HepG2 (cell line): ENCODE data around the gene RPL22L1. TPM values are rescaled to one million over a fixed set of nuclear protein-coding genes. Genes with fewer than 3 reads are reported as not detected.

Experiments
- ATAC-seq: fragments of 200-7000 bp; cut with Tn5 transposase; 3 replicates; pipeline ENCODE4 v1.9.1; 2020; ENCODE audit warnings: mild to moderate bottlenecking, moderate library complexity
- BruUV-seq: library from RNA; stranded (reverse); fragments of 400-500 nt; replicated peaks from 2 replicates; lab custom pipeline; 2021; lab: Mats Ljungman, UMichigan
- CTCF ChIA-PET: fragments of 300-600 bp; formaldehyde crosslinking; extraction: SDS; loops from one replicate; lab custom pipeline; 2021; ENCODE audit warnings: low total read pairs, inconsistent platforms, low intra/inter-chr PET ratio; lab: Yijun Ruan, JAX
- POLR2A ChIA-PET: fragments of 350-600 bp; sonication (Branson Sonifier 250); formaldehyde crosslinking; loops from one replicate; lab custom pipeline; 2020; ENCODE audit warnings: antibody characterized with exemption, inconsistent platforms; lab: Yijun Ruan, JAX
- DNase-seq: peaks from one replicate; pipeline ENCODE4 v3.0.0-alpha.2; 2015; ENCODE audit warnings: low spot score
- FAIRE-seq: peaks from 3 replicates; lab custom pipeline; 2011; peaks lifted over from hg19 to GRCh38; lab: Jason Lieb, UNC
- H2AFZ ChIP-seq: one replicate; pipeline ENCODE4 v1.6.1; 2011; ENCODE audit warnings: low read length, inconsistent platforms
- H3K27ac ChIP-seq: fragments of 300-600 bp; 3 replicates; pipeline ENCODE4 v1.8.0; 2011; ENCODE audit warnings: mixed run types, mild to moderate bottlenecking, mixed read lengths, low read length, inconsistent platforms; ENCODE audit not compliant: insufficient read depth; ENCODE audit errors: extremely low read length
- H3K27me3 ChIP-seq, 2 experiments: fragments of 200-600 bp in 1 of 2; 2 replicates in 1 of 2; 3 replicates in 1 of 2; pipeline versions ENCODE4 v1.6.0 to v1.8.0; 2011; ENCODE audit warnings: low read length in 2 of 2, mild to moderate bottlenecking in 2 of 2, moderate library complexity in 2 of 2, inconsistent platforms in 1 of 2; ENCODE audit not compliant: insufficient read depth in 2 of 2, control insufficient read depth in 1 of 2
- H3K36me3 ChIP-seq, 2 experiments: fragments of 200-600 bp in 1 of 2; replicated peaks in 1 of 2; 2 replicates in 1 of 2; 3 replicates in 1 of 2; pipeline versions ENCODE4 v1.5.1 to v1.8.0; 2011; ENCODE audit warnings: low read length in 2 of 2, inconsistent platforms in 1 of 2; ENCODE audit not compliant: insufficient read depth in 2 of 2, control insufficient read depth in 1 of 2
- H3K4me1 ChIP-seq: 2 replicates; pipeline ENCODE4 v1.5.1; 2012; ENCODE audit warnings: low read length, inconsistent platforms; ENCODE audit not compliant: insufficient read depth
- H3K4me2 ChIP-seq: 2 replicates; pipeline ENCODE4 v1.6.0; 2011; ENCODE audit warnings: low read depth, low read length, inconsistent platforms
- H3K4me3 ChIP-seq, 3 experiments: fragments of 200-600 bp in 1 of 3; sonication (generic), shearing (Covaris generic) in 1 of 3; replicated peaks in 1 of 3; 2 replicates each; pipeline ENCODE4 v1.5.1; 2011 to 2016; ENCODE audit warnings: low read length in 3 of 3, inconsistent platforms in 2 of 3, low read depth in 2 of 3, mild to moderate bottlenecking in 2 of 3, control low read depth in 1 of 3, mixed read lengths in 1 of 3; ENCODE audit not compliant: insufficient read depth in 1 of 3
- H3K79me2 ChIP-seq: one replicate; pipeline ENCODE4 v1.6.1; 2011; ENCODE audit warnings: low read length, inconsistent platforms; ENCODE audit not compliant: insufficient read depth
- H3K9ac ChIP-seq: 2 replicates; pipeline ENCODE4 v1.6.0; 2011; ENCODE audit warnings: mild to moderate bottlenecking, low read depth, low read length, inconsistent platforms; ENCODE audit not compliant: insufficient read depth
- H3K9me3 ChIP-seq: 2 replicates; pipeline ENCODE4 v1.5.1; 2012; ENCODE audit warnings: mild to moderate bottlenecking, low read length
- H4K20me1 ChIP-seq: 2 replicates; pipeline ENCODE4 v1.6.0; 2011; ENCODE audit warnings: inconsistent platforms, mild to moderate bottlenecking, low read length, moderate library complexity; ENCODE audit not compliant: insufficient read depth
- KLF9 ChIP-seq: IDR thresholded peaks from 2 replicates; pipeline ENCODE4 v1.6.1; 2016; ENCODE audit warnings: low read depth
- MED13 ChIP-seq: sonication (generic); formaldehyde crosslinking; IDR thresholded peaks from 2 replicates; pipeline ENCODE4 v1.5.0; 2020; ENCODE audit warnings: missing genetic modification reagents
- MIXL1 ChIP-seq: IDR thresholded peaks from 2 replicates; pipeline ENCODE4 v1.6.1; 2016
- NCOA1 ChIP-seq: sonication (generic); formaldehyde crosslinking; IDR thresholded peaks from 2 replicates; pipeline ENCODE4 v1.9.0; 2021; ENCODE audit warnings: missing genetic modification reagents
- PPARG ChIP-seq: conservative IDR thresholded peaks from 2 replicates; pipeline ENCODE4 v1.6.1; 2016; ENCODE audit warnings: missing biosample characterization, missing genetic modification reagents
- RBFOX2 ChIP-seq: fragments of 200-400 bp; formaldehyde crosslinking; IDR thresholded peaks from 2 replicates; pipeline ENCODE4 v1.6.1; 2017; ENCODE audit warnings: low read depth, mild to moderate bottlenecking, low read length
- RFXAP ChIP-seq: sonication (generic); formaldehyde crosslinking; IDR thresholded peaks from 2 replicates; pipeline ENCODE4 v1.4.0; 2020; ENCODE audit warnings: missing genetic modification reagents, borderline replicate concordance
- SP1 ChIP-seq, 2 experiments: fragments of 450-650 bp in 1 of 2; sonication (generic) in 1 of 2; formaldehyde crosslinking in 1 of 2; IDR thresholded peaks; 2 replicates each; pipeline versions ENCODE4 v1.4.0 to v1.6.1; 2016 to 2020; ENCODE audit warnings: missing genetic modification reagents in 1 of 2
- ZNF20 ChIP-seq: sonication (generic); formaldehyde crosslinking; IDR thresholded peaks from 2 replicates; pipeline ENCODE4 v1.4.0; 2020; ENCODE audit warnings: mild to moderate bottlenecking, moderate library complexity, missing genetic modification reagents
- ZSCAN25 ChIP-seq: sonication (generic); formaldehyde crosslinking; IDR thresholded peaks from 2 replicates; pipeline ENCODE4 v1.8.0; 2022; ENCODE audit warnings: mild to moderate bottlenecking, missing genetic modification reagents
- WGBS: methylation state at CpG from one replicate; pipeline ENCODE4 v1.1.6; 2017; ENCODE audit warnings: low lambda C conversion rate; 5-methylcytosine and 5-hydroxymethylcytosine counted together
- in situ Hi-C: cut with HindIII; loops from 2 replicates; pipeline ENCODE4 v1.10.0; 2017; ENCODE audit warnings: low pct_unique_long_range_greater_than_20kb; ENCODE audit not compliant: extremely low pct_ligation_motif_present
- intact Hi-C: fragments of 100-400 bp; cut with micrococcal nuclease; formaldehyde crosslinking; loops from one replicate; pipeline ENCODE4 v1.10.0; 2022; ENCODE audit not compliant: unreplicated experiment
- polyA plus RNA-seq, 8 experiments: library from polyadenylated mRNA; depleted of rRNA in 3 of 8; stranded (reverse) in 7 of 8; unstranded in 1 of 8; fragments of >200 nt; fragmentation: Illumina TruSeq in 4 of 8; extraction: Trizol in 4 of 8; gene quantifications; 2 replicates each; pipeline versions ENCODE4 v1.2.1 to v1.2.3, GENCODE V29; 2011 to 2016; ENCODE audit warnings: low read depth in 4 of 8, missing spikeins in 1 of 8, mixed read lengths in 1 of 8; ENCODE audit not compliant: insufficient read depth in 1 of 8
- total RNA-seq, 5 experiments: library from RNA; depleted of rRNA; stranded (reverse); fragments of >200 nt; fragmentation: Illumina TruSeq; extraction: Trizol; gene quantifications; 2 replicates each; pipeline ENCODE4 v1.2.3, GENCODE V29; 2016; ENCODE audit warnings: low read depth in 1 of 5

Gene RPL22L1
- total and polyA plus RNA-seq, 2 of the 13 experiments (the other 11 are each of a cell fraction or from before 2014, with no cell fraction given), result 42.7 to 152 TPM

DNA sequence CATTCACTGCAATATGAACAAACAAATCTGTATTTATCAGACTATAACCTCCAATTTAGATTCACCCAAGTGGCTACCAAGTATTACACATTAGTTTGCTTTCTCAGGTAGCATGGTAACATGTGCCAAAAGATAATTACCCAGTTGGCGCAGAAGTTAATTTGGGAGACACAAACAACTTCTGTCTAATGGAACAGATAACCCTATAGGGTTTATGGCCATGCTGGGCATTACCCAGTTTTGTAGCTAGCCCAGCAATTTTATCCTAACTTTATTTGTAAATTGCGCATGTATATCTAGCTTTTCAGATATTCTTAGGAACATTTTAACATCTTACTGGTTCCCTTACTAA lies 780 bp downstream of the RPL22L1 start:
- Histone ChIP-seq H3K4me2 (peak overlapping the region; percentile 94), H3K9me3 (no peaks in the 10 kb centered on the region), H2AFZ (no peak overlapping the region), H3K4me3 (peak overlapping the region; percentile 68 to 87 (median 84)), H3K27ac (peak overlapping the region; percentile 88), H3K79me2 (peaks cover 22% of the 10 kb centered on the region), H4K20me1 (peaks cover 24% of the 10 kb centered on the region), H3K36me3 (peaks cover 3 to 20% of the 10 kb centered on the region in 2 experiments; a peak in 4 of 5 replicates), H3K4me1 (peaks cover 32% of the 10 kb centered on the region), H3K27me3 (no peaks in the 10 kb centered on the region), H3K9ac (peak overlapping the region; percentile 96)
- no peak for ATAC-seq
- POLR2A ChIA-PET, result interaction anchor here (0.7 to 2.5 kb wide), 8 partner anchors 15 to 444 kb away, joined by 3 to 30 read pairs (median 4); partner anchors contain the start of gene EIF5A2
- FAIRE-seq, result peak; percentile 15
- DNase-seq, result no peak
- in situ Hi-C loops, result no loop called here
- no TSS peak for BruUV-seq
- TF ChIP-seq ZNF20 (peak; percentile 43; the same call in 1 of the 2 replicates), RFXAP (CRISPR knock-in tag) (no peak), SP1 (IDR thresholded peaks at IDR 0.05) (no peak), SP1 (CRISPR knock-in tag; IDR thresholded peaks at IDR 0.05) (no peak), PPARG (CRISPR knock-in tag) (peak; percentile 20; the same call in 1 of the 2 replicates), NCOA1 (0 out of 2 replicates have a peak, but pooled peaks have one; percentile 22), RBFOX2 (0 out of 2 replicates have a peak, but pooled peaks have one; percentile 2), KLF9 (CRISPR knock-in tag) (0 out of 2 replicates have a peak, but pooled peaks have one; percentile 11), MIXL1 (CRISPR knock-in tag) (0 out of 2 replicates have a peak, but pooled peaks have one; percentile 12), MED13 (CRISPR knock-in tag) (0 out of 2 replicates have a peak, but pooled peaks have one; percentile 16), ZSCAN25 (CRISPR knock-in tag) (peak; percentile 9; the same call in 1 of the 2 replicates)
- intact Hi-C loops, result loop anchor here (2.0 to 5.0 kb wide), 2 partner anchors 40 to 442 kb away; partner anchors contain the start of gene EIF5A2
- 5% methylated on average over 2 of the region's 2 CpGs for WGBS
- CTCF ChIA-PET, result no interaction called here
